GM12872 (cell line): Measurements from ENCODE around the gene SORCS1.

ENCODE experiments used
- TF ChIP-seq, protein P1 (sequence below): IDR thresholded peaks from 3 replicates; pipeline ENCODE4 v1.5.1; 2011; ENCODE audit warnings: low read depth, mild to moderate bottlenecking, low read length, moderate library complexity; ENCODE audit not compliant: insufficient read depth

The SORCS1 gene

GRCh38 chr10:107141524-107142061, 22.9 kb downstream of the SORCS1 start:
- TF ChIP-seq, protein P1, sequence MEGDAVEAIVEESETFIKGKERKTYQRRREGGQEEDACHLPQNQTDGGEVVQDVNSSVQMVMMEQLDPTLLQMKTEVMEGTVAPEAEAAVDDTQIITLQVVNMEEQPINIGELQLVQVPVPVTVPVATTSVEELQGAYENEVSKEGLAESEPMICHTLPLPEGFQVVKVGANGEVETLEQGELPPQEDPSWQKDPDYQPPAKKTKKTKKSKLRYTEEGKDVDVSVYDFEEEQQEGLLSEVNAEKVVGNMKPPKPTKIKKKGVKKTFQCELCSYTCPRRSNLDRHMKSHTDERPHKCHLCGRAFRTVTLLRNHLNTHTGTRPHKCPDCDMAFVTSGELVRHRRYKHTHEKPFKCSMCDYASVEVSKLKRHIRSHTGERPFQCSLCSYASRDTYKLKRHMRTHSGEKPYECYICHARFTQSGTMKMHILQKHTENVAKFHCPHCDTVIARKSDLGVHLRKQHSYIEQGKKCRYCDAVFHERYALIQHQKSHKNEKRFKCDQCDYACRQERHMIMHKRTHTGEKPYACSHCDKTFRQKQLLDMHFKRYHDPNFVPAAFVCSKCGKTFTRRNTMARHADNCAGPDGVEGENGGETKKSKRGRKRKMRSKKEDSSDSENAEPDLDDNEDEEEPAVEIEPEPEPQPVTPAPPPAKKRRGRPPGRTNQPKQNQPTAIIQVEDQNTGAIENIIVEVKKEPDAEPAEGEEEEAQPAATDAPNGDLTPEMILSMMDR: no peak

GRCh38 chr10:107139237-107139636, 25.3 kb downstream of the SORCS1 start:
- TF ChIP-seq, protein P1: no peak

- TF ChIP-seq, protein P1: no peak
Observed at GRCh38 chr10:107133656-107134055, 30.9 kb downstream of the SORCS1 start.

DNA sequence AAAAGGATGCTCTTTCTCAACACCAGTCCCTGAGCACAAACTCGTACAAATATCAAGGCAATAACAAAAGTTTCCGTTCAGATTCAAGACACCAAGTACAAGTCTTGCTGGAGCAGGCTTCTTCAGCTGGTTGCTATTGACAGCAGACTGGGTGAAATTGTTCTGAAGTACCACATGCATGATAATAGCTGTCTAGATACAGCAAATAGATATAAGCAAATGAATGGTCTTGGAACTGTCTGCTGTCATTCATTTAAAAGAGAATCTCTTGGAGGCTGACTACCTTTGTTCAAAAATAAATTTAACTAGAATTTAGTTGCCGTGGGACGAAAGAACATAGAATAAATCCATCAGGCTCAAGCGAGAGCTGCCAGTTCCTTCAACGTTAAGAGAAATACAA, 35.5 kb downstream of the SORCS1 start:
- TF ChIP-seq, protein P1: no peak

- TF ChIP-seq, protein P1: no peak
Observed at GRCh38 chr10:107126512-107127065, 37.9 kb downstream of the SORCS1 start.

DNA sequence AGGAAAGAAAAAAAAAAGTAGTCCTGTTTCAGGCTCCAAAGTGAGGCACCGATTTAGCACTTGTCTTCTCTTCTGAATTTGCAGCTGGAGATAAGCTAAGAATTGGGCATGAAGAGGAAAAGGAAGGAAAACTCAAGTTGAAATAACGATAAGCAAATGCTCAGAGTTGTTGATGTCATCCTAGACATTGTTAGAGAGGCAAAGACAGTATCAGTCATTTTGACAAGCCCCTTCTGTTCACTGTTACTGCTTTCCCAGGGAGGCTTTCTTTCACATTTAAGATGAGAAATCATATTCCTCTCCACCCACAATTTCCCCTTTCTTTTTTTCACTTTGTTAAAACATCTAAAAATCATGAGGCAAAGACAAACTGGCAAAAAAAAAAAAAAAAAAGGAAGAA, 41.8 kb downstream of the SORCS1 start:
- TF ChIP-seq, protein P1: no peak

GRCh38 chr10:107118866-107119265, 45.6 kb downstream of the SORCS1 start:
- TF ChIP-seq, protein P1: no peak
